ENCODE measurements around the gene CPNE5.
A peak's percentile ranks its signal among the peaks of the same experiment; 100 is the strongest.

The CPNE5 gene

GRCh38 chr6:36857325-36857724 lies 18.1 kb upstream of the CPNE5 start:
- no peak for DNase-seq (ENCODE audit: low spot score)

- no peak for DNase-seq (ENCODE audit: low spot score)
Measured at GRCh38 chr6:36856277-36856676, 17.0 kb upstream of the CPNE5 start.

- no peak for DNase-seq (ENCODE audit: low spot score)
Measured at GRCh38 chr6:36855750-36856149, 16.5 kb upstream of the CPNE5 start.

GRCh38 chr6:36853325-36853724 lies 14.1 kb upstream of the CPNE5 start:
- peak; percentile 73 for DNase-seq (ENCODE audit: low spot score)

GRCh38 chr6:36852481-36853147 lies 13.4 kb upstream of the CPNE5 start:
- peak; percentile 60 for DNase-seq (ENCODE audit: low spot score)

- no peak for DNase-seq (ENCODE audit: low spot score)
Measured at GRCh38 chr6:36851626-36852025, 12.4 kb upstream of the CPNE5 start.

- DNase-seq (ENCODE audit: low spot score), result peak; percentile 65
Measured at GRCh38 chr6:36851149-36851614, 11.9 kb upstream of the CPNE5 start.

- no peak for DNase-seq (ENCODE audit: low spot score)
Measured at GRCh38 chr6:36850021-36850420, 10.8 kb upstream of the CPNE5 start.

GRCh38 chr6:36848658-36849441 lies 9.6 kb upstream of the CPNE5 start:
- no peak for DNase-seq (ENCODE audit: low spot score)

- DNase-seq (ENCODE audit: low spot score), result no peak
Measured at GRCh38 chr6:36847991-36848390, 8.7 kb upstream of the CPNE5 start.

- DNase-seq (ENCODE audit: low spot score), result no peak
Measured at GRCh38 chr6:36847152-36847551, 7.9 kb upstream of the CPNE5 start.

- DNase-seq (ENCODE audit: low spot score), result no peak
Measured at GRCh38 chr6:36845233-36845632, 6.0 kb upstream of the CPNE5 start.

GRCh38 chr6:36844232-36845170 lies 5.3 kb upstream of the CPNE5 start:
- DNase-seq (ENCODE audit: low spot score), result no peak

- no peak for DNase-seq (ENCODE audit: low spot score)
Measured at GRCh38 chr6:36843170-36843569, 3.9 kb upstream of the CPNE5 start.

- DNase-seq (ENCODE audit: low spot score), result no peak
Measured at GRCh38 chr6:36841756-36842155, 2.5 kb upstream of the CPNE5 start.

GRCh38 chr6:36840432-36841403 lies 1.5 kb upstream of the CPNE5 start:
- no peak for DNase-seq (ENCODE audit: low spot score)

GRCh38 chr6:36839749-36840431 lies 646 bp upstream of the CPNE5 start:
- DNase-seq (ENCODE audit: low spot score), result peak; percentile 85

- DNase-seq (ENCODE audit: low spot score), result no peak
Measured at GRCh38 chr6:36837686-36838085, 1.6 kb downstream of the CPNE5 start.

- DNase-seq (ENCODE audit: low spot score), result no peak
Measured at GRCh38 chr6:36837022-36837339, 2.3 kb downstream of the CPNE5 start.

GRCh38 chr6:36836111-36837021 lies 2.9 kb downstream of the CPNE5 start:
- DNase-seq (ENCODE audit: low spot score), result no peak

All from AG08396 (cell line).